Stimulated activated CD4-positive, alpha-beta T cell treated with anti-CD3 and anti-CD28 coated beads, Interleukin-12 subunit alpha, Interleukin-12 subunit beta, amount 100 ng/mL, for 48 hours (primary cell): Measurements from ENCODE around the gene TTN.
"Not testable (repeated sequence)": the region's sequence is repeated elsewhere in the genome, so short reads cannot be mapped to it uniquely, and the experiment has no call there.

Experiments used
- DNase-seq, 3 donors: peaks; one replicate each; pipeline ENCODE4 v3.0.0-alpha.2; 2020; ENCODE audit warnings: low read depth in 2 of 3, low spot score in 1 of 3

The TTN gene

GRCh38 chr2:178536037-178536436 lies 271.2 kb downstream of the TTN start:
- DNase-seq, result no peak

GRCh38 chr2:178531168-178531567 lies 276.1 kb downstream of the TTN start:
- no peak for DNase-seq

- peak; percentile 32 to 54 (median 44) for DNase-seq
Observed at GRCh38 chr2:178530625-178531142, 276.5 kb downstream of the TTN start.

- no peak for DNase-seq
Observed at GRCh38 chr2:178530131-178530530, 277.1 kb downstream of the TTN start.

GRCh38 chr2:178529194-178529593 lies 278.0 kb downstream of the TTN start:
- no peak for DNase-seq

- no peak for DNase-seq
Observed at GRCh38 chr2:178528647-178529046, 278.6 kb downstream of the TTN start.

GRCh38 chr2:178527592-178527991 lies 279.6 kb downstream of the TTN start:
- no peak for DNase-seq

GRCh38 chr2:178526256-178526655 lies 281.0 kb downstream of the TTN start:
- DNase-seq, result no peak

- not testable (repeated sequence) for DNase-seq
Observed at GRCh38 chr2:178525460-178525859, 281.8 kb downstream of the TTN start.

- not testable (repeated sequence) for DNase-seq
Observed at GRCh38 chr2:178525010-178525409, 282.2 kb downstream of the TTN start.

- no peak for DNase-seq
Observed at GRCh38 chr2:178523596-178524134, 283.6 kb downstream of the TTN start.

GRCh38 chr2:178522950-178523595 lies 284.1 kb downstream of the TTN start:
- DNase-seq, result peak; percentile 69 to 85 (median 71)

GRCh38 chr2:178521304-178522150 lies 285.7 kb downstream of the TTN start:
- DNase-seq, result peak; percentile 12 to 46 (median 37)

- no peak for DNase-seq
Observed at GRCh38 chr2:178517496-178517895, 289.7 kb downstream of the TTN start.

GRCh38 chr2:178514664-178515063 lies 292.6 kb downstream of the TTN start:
- peak; percentile 16 to 40 (median 37) for DNase-seq

- DNase-seq, result no peak
Observed at GRCh38 chr2:178513876-178514275, 293.3 kb downstream of the TTN start.

GRCh38 chr2:178512484-178512883 lies 294.7 kb downstream of the TTN start:
- DNase-seq, result no peak

GRCh38 chr2:178510384-178510783 lies 296.8 kb downstream of the TTN start:
- no peak for DNase-seq

- no peak for DNase-seq
Observed at GRCh38 chr2:178508646-178509045, 298.6 kb downstream of the TTN start.

GRCh38 chr2:178506949-178507348 lies 300.3 kb downstream of the TTN start:
- DNase-seq, result no peak

- DNase-seq, result no peak
Observed at GRCh38 chr2:178506524-178506923, 300.7 kb downstream of the TTN start.

GRCh38 chr2:178506101-178506500 lies 301.1 kb downstream of the TTN start:
- DNase-seq, result no peak
